ENCODE measurements around the gene CLDN3. TPM values are rescaled to one million over a fixed set of nuclear protein-coding genes. Genes with fewer than 3 reads are reported as not detected.
"Not testable (repeated sequence)": the region's sequence is repeated elsewhere in the genome, so short reads cannot be mapped to it uniquely, and the experiment has no call there.

Gene CLDN3, protein sequence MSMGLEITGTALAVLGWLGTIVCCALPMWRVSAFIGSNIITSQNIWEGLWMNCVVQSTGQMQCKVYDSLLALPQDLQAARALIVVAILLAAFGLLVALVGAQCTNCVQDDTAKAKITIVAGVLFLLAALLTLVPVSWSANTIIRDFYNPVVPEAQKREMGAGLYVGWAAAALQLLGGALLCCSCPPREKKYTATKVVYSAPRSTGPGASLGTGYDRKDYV
- 0.14 TPM for polyA plus RNA-seq (ENCODE audit: insufficient read length)

DNA sequence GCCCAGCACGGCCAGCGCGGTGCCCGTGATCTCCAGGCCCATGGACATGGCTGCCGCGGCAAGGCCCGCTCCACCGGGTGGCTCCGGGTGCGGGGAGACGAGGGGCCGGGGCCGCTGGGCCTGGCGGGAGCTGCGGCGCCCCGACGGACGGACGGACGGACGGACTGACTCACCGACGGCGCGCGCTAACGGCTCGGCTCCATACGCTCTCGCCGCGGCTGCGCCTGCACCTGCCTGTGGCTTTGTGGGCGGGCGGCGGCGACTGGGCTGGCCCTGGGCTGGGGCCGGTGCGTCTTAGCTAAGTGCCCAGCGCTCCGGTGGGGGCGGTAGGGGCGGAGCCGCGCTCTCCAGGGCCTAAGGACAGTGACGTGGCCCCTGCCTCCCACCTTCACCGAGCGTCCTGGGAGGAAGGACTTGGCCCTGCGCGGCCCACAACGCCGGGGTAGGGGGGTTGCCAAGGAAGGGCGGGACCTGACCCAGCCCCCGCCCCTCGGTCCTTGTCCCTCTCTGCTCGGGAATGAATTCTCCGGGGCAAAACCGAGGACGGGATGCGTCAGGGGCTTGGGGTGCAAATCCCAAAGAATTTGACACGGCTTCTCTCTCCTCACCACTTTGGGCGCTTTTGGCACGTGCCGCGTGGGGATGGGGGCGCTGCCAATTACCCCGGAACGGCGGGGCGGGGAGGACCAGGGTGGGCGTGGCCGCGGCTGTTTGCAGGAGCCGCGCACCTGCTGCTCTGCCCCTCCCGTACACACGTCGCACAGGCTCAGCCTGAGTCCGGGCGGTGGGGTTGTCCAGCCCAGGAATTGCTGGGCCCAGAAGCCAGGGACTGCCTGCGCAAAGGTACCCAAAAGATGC lies at the start of gene CLDN3:
TSS of gene CLDN3 (minus strand) at position 269 of the 858 bp plus-strand sequence. CDS start at position 48, 221 bp downstream.
- DNase-seq (ENCODE audit: low read depth), result no peak

DNA sequence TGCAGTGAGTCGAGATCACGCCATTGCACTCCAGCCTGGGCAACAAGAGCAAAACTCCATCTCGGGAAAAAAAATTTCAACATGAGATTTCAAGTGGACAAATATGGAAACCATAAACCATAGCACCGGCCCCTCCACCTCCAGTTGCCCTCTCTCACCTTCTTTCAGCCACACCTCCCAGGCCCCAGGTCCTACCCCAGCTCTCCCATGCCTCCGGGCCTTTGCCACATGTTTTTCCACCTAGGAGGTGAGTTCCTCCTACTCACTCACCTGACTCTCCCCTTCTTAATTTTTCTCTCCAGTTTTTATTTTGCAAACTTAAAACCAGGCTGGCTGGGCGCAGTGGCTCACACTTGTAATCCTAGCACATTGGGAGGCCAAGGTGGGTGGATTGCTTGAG lies 47.1 kb upstream of the CLDN3 start:
- no peak for DNase-seq (ENCODE audit: low read depth)

DNA sequence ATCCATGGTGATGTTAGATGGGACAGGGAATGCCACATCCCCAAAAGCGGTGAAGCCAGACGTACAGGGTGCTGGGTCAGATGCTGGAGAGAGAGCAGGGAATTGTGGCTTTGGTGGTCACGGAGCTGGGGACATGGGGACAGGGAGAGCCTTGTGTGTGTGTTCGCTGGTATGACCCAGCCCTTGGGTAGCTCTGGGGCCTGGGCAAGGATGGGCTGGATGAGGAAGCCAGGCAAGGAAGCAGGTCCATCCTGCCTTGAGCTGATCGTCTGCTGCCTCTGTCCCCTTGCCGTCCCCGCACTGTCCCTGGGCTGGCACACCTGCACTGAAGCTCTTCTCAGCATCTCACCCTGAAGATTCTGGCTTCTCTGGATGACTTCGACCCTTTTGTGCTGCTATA lies 45.4 kb upstream of the CLDN3 start:
- no peak for DNase-seq (ENCODE audit: low read depth)

- no peak for DNase-seq (ENCODE audit: low read depth)
Measured at GRCh38 chr7:73812996-73813395, 42.9 kb upstream of the CLDN3 start.

- DNase-seq (ENCODE audit: low read depth), result no peak
Measured at GRCh38 chr7:73811760-73812168, 41.7 kb upstream of the CLDN3 start.

DNA sequence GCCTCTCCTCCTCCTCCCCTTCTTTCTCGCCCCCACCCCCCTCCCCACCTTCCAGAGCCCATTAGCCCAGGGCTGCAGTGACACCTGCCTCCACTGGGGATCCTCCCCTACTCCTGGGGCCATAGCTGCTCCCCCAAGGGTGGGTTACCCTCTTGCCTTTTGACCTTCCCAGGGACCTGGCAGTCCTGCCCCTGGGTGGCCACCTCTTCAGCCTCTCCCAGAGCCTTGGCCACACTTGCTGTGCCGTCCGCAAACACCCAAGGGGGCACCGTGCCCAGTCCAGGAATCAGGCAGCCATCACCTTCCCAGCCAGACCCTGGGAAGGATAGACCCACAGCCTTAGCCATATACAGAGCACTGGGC lies 40.9 kb upstream of the CLDN3 start:
- no peak for DNase-seq (ENCODE audit: low read depth)

DNA sequence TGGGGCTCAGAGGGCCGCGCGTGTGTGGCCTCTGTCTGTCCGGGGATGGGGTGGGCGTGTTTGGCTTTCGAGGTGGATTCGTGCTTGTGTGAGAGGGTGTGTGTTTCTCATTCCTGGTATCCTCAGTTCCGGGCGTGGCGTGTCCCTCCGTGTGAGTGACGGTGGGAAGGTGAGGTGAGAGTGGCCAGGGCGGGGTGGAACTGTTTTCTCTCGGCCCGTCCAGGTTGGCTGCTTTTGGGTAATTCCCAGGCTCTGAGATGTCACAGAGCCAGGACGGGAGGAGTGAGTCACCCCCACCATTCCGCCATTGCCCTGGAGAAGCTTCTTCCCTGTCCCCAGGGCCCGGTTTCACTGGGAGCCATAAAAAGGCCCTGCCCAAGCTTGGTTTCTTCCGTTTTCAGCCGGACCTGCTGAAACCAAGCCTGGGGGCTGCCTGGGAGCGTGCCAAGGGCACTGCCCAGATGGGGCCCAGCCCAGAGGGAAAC lies 39.4 kb upstream of the CLDN3 start:
- DNase-seq (ENCODE audit: low read depth), result no peak

DNA sequence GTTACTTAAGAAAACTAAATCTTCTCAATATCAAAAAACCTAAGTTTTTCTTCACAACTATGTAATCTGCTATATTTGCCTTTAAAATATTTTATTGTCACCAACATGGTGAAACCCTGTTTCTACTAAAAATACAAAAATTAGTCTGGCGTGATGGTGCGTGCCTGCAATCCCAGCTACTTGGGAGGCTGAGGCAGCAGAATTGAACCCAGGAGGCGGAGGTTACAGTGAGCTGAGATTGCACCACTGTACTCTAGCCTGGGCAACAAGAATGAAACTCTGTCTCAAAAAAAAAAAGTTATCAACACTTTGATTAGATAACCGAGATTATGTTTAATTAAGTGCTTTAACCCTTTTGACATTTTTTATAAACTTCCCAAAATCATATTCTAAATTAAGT lies 32.4 kb upstream of the CLDN3 start:
- DNase-seq (ENCODE audit: low read depth), result no peak

DNA sequence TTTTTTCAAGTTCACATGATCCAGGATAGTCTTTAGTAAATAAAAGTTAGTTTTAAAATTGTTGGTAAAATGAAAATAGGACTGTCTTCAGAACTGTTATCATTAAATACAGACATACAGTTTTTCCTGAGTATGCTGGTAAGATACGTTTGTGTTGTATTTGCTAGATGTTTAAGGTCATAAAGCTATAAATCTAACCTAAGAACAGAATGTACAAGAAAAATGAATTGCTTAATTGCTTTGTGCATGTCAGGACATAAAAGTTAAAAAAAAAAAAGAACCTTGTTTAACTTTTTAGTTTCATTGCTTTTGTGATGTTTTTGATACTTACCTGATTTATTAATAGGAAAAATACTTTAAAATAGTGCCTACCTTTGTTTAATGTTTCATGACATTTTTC lies 31.5 kb upstream of the CLDN3 start:
- DNase-seq (ENCODE audit: low read depth), result no peak

DNA sequence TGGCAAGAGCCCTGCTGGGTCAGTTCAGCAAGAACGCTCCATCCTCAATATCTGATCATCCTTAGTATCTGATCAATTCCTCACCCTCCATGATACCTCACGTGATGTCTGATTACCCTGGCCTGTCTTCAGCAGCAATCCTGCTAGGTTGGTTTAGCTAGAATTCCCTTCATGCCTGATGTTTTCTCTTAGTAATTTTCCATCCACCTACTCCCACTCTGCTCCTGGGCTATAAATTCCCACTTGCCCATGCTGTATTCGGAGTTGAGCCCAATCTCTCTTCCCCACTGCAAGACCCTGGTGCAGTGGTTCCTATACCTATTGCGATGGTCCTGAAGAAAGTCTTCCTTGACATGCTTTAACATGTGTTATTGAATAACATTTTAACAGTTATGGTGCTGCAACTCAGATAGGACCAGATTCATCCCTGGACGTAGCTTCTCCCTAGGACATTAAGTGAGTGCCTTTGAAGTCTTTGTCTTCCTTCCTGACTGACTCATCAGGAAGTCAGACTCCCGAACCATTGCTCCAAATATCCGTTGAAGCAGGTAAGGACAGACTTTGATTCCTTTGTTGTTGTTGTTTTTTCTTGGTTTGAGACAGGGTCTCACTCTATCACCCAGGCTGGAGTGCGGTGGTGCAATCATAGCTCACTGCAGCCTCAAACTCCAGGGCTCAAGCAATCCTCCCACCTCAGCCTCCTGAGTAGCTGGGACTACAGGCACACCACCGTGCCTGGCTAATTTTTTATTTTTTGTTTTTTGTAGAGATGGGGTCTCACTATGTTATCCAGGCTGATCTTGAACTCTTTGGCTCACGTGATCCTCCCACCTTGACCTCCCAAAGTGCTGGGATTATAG lies 29.4 kb upstream of the CLDN3 start:
- no peak for DNase-seq (ENCODE audit: low read depth)

DNA sequence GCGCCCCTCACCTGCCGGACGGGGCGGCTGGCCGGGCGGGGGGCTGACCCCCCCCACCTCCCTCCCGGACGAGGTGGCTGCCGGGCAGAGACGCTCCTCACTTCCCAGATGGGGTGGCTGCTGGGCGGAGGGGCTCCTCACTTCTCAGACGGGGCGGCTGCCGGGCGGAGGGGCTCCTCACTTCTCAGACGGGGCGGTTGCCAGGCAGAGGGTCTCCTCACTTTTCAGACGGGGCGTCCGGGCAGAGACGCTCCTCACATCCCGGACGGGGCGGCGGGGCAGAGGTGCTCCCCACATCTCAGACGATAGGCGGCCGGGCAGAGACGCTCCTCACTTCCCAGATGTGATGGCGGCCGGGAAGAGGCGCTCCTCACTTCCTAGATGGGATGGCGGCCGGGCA lies 27.1 kb upstream of the CLDN3 start:
- not testable (repeated sequence) for DNase-seq (ENCODE audit: low read depth)

GRCh38 chr7:73796656-73797055 lies 26.6 kb upstream of the CLDN3 start:
- DNase-seq (ENCODE audit: low read depth), result not testable (repeated sequence)

DNA sequence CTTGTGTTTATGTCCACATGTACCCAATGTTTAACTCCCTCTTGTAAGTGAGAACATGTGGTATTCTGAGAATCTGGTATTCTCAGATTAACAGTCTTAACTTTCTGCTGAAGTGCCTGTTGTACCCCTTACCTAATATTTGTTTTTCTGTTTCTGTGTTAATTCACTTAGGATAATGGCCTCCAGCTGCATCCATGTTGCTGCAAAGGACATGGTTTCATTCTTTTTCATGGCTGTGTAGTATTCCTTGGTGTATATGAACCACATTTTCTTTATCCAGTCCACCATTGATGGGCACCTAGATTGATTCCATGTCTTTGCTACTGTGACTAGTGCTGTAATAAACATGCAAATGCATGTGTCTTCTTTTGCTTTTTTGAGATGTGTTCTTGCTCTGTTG lies 25.1 kb upstream of the CLDN3 start:
- DNase-seq (ENCODE audit: low read depth), result not testable (repeated sequence)

DNA sequence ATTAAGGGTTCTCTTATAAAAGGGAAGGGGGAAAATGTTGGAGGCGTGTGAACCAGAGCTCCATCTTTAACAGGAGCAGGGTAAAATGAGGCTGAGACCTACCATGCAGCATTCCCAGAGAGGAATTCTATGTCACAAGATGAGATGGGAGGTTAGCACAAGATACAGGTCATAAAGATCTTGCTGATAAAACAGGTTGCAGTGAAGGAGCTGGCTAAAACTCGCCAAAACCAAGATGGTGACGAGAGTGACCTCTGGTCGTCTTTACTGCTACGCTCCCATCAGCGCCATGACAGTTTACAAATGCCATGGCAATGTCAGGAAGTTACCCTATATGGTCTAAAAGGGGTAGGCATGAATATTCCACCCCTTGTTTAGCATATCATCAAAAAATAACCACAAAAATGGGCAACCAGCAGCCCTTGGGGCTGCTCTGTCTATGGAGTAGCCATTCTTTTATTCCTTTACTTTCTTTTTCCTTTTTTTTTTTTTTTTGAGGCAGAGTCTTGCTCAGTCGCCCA lies 21.2 kb upstream of the CLDN3 start:
- DNase-seq (ENCODE audit: low read depth), result not testable (repeated sequence)

GRCh38 chr7:73789051-73789450 lies 19.0 kb upstream of the CLDN3 start:
- DNase-seq (ENCODE audit: low read depth), result no peak

GRCh38 chr7:73787786-73788048 lies 17.6 kb upstream of the CLDN3 start:
- DNase-seq (ENCODE audit: low read depth), result not testable (repeated sequence)

- no peak for DNase-seq (ENCODE audit: low read depth)
Measured at GRCh38 chr7:73786588-73786987, 16.5 kb upstream of the CLDN3 start.

- DNase-seq (ENCODE audit: low read depth), result no peak
Measured at GRCh38 chr7:73779517-73779916, 9.4 kb upstream of the CLDN3 start.

DNA sequence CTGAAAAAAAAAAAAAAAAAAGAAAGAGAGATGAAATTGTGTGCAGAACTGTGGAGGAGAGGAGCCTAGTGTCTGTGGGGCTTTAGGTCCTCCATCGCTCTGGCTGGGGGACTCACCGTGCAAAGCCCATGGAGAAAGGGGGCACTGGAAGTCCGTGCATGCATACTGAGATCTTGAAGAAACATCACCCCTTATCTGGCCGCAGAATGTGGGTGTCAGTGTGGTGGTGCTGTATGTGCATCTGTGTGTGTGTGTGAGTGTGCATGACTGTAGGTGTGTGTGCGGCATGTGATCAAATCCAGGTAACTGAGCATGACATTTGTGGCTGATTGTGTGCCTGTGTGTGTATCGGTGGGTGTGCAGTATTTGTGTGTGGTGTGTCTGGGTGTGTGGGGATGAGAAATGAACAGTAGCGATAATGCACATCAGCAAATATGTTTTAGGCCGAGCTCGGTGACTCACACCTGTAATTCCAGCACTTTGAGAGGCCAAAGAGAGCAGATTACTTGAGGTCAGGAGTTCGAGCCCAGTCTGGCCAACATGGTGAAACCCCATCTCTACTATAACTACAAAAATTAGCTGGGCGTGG lies 8.8 kb upstream of the CLDN3 start:
- DNase-seq (ENCODE audit: low read depth), result no peak

DNA sequence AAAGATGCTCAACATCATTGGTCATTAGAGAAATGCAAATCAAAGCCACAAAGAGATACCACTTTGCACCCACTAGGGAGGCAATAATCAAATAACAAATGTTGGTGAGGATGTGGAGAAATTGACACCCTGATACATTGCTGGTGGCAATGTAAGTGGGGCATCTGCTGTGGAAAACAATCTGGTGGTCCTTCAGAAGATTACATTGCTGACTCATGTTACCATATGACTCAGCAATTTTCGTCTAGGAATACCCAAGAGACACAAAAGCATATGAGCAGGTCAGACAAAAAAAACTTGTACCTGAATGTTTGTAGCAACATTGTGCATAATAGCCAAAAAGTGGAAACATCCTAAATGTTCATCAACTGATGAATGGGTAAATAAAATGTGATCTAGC lies 4.9 kb upstream of the CLDN3 start:
- DNase-seq (ENCODE audit: low read depth), result no peak

DNA sequence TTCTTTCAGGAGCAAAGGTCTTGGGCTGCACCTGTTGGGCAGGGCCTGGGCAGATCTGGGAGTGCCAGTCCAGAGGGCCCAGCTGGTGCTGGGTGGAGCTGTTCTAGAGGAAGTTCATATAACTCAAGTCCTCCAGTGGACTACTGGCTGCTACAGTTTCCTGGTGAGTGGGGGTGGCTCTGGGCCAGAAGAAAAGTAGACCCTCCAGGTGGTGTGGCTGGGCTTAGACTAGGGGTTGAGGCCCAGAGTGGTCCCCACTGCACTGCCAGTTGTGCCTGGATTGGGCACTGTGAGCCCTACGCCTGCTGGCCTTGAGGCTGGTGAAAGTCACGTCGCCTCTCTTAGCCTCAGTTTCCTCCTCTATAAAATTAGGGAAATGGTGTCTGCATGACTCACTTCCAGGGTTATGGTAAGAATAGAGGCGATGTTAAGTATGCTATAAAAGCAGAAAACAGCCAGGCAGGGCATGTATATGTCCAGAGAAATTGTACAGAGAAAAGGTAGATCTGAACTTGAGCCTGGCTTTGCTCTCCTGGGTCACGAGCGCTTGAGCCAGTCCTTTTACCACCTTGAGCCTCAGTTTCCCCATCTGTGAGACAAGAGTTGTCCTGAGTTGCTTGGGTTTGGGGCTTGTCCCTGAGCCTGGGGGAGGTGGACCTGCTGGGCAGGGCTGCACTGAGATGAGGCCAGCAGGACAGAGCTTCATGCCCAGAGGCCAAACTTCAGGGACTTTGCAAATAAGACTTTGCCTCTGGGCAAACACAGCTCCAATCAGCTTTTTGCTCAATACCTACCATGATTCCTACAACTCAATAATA lies 3.8 kb upstream of the CLDN3 start:
- DNase-seq (ENCODE audit: low read depth), result no peak

Measured in forelimb muscle (tissue), 1 donor.